ENCODE data around the gene LRCH3.
"Not testable (repeated sequence)": the region's sequence is repeated elsewhere in the genome, so short reads cannot be mapped to it uniquely, and the experiment has no call there.

GRCh38 chr3:197886052-197886451, 95.0 kb downstream of the LRCH3 start:
- not testable (repeated sequence) for TF ChIP-seq CTCF, POLR2A (IDR thresholded peaks at IDR 0.05)
